COLO668 (cell line): Measurements from ENCODE around the gene NR6A1.

Source experiments
- DNase-seq: peaks from one replicate; lab custom pipeline; 2025; ENCODE audit not compliant: unreplicated experiment; lab: John Stamatoyannopoulos, UW

Gene NR6A1

DNA sequence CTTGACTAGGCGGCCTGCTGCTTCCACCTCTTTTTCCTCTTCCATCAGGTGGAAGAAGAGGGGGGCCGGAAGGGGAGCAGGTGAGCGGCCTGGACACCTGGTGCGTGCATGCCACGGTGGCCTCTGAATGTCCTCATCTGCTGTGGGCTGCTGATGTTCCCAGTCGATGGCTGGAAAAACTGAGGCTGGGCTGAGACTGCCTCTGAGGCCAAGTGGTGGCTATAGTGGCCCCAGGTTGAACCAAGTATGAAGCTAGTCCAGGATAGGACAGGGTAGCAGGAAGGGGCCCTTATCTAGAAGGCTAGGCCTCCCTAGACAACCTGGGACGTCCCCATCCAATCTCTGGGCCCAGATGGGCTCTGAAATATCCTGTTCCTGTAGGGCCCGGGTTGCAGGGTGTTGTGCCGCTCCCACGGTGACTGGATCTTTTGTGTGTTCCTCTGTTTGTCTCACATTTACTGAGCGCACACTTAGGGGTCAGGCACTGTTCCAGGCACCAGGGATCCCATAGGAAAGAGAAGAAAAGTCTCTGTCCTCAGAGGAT, 263.2 kb downstream of the NR6A1 start:
- no peak for DNase-seq

DNA sequence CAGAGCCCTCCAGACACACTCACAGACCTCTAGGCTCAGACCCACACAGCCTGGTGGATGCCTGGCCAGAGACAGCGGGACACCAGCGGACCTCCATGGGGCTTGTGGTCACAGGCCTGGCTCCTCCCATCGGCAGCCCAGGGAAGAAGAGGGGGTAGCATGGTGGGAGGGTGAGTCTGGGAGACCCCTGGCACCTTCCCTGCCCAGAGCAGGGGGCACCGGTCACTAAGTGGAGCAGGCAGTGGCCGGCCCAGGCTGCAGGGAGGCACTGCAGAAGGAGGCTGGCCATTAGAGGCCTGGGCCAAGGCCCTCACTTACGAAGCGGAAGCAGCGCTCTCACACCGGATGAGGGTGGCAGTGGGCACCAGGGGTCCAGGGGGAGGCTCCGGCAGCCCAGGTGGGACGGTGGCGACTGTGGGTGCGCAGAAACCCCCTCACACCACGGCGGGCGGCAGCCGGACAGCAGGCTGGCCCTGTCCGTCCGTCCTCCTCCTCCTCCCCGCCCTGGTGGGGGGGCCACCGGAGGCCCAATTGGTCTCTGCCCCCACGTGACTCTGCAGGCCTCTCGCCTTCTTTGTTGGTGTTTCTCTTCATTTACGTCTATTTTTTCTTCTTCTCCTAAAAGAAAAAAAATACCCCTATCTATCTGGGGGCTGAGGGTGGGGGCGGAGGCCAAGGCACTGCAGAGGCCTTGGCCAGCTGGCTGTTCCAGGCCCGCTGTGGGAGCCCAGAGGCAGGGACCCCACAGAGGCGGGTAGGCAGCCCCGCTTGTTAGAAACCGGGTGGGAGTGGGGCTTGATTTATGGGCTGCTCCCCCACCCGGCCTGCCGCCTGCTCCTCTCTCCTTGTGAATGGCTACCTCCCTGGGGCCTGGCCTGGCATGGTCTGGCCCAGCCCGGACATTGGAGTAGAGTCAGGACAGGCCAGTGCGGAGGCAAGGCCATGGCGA, 263.9 kb downstream of the NR6A1 start, which contains the start of gene NR5A1:
NR5A1 (minus strand) TSS at position 469 of the 949 bp plus-strand sequence. CDS start 4,004 bp downstream, outside the sequence.
- no peak for DNase-seq

DNA sequence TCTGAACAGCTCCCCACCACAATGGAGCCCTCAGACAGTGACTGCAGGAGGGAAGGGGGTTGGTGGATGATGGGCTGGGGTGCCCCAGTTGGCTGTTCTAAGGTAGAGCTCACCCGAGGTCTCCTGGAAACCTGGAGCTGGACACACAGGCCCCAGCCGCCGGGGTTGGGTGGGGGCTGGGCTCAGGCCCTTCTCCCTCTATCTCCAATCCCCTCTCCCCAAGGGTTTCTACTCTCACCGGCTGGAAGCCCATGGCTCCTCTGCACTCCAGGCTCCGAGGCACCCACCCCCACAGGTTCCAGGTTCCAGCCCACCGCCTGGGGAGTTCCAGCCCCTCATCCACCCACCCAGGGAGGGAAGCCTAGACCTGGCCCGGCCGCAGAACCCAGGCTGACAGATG, 264.7 kb downstream of the NR6A1 start:
- DNase-seq, result no peak

DNA sequence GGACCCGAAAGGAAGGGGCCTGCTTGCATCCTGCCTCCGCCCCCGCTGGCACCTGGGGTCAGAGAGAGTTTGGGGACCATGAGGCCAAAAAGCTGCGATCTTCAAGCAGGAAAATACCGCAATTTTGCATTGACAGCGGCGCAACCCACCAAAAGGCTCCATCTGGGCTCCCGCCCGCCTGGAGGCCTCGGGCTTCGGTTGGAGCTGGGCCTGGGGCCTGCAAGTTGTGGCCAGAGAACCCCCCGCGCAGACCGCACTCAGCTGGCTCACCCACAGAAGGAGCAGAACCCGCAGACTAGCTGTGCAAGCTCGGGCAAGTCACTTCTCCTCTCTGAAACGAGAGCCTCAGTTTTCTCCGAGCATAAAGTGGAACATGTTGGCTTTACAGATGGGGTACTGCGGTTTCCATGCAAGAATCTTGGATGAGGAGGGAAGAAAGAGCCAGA, 265.2 kb downstream of the NR6A1 start:
- no peak for DNase-seq

DNA sequence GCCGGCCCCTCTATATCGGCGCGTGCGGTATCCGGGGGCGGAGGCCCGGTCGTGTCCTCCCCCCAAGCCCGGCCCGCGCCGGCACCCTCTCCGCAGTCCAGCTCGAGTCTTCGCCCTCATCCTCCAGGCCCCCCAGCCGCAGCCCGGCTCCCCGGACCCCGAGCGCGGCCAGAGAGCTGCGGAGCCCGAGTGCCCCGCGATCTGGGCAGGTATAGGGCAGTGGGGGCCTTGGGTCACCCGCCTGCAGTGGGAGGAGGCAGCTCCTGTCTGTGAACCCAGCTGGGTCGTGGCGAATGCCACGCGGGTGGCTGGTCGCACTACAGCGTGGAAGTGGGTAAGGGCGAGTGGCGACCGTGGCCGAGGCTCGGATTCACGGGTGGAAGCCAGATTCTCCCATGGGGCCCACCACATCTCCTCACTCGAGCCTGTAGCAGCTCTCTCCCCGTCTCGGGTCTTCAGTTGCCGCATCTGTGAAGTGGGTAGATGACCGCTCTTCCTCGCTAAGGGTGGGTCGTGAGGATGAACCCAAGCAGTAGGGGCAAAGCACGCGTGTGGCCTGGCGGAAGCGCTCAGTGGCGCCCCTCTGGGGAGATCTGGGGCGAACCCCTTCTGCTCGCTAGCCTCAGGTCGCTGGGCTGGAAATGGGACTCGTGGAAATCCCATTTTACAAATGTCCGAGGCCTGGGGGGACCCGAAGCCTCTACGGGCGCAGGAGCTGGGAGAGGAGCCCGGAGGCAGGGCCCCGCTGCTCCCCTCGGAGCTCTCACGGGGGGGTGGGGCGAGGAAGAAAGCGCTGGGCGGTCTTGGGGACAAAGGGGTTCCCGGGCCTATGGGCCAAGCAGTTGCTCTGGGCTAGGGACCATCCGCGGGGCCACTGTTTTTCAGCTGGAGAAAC, 265.9 kb downstream of the NR6A1 start:
- DNase-seq, result no peak

DNA sequence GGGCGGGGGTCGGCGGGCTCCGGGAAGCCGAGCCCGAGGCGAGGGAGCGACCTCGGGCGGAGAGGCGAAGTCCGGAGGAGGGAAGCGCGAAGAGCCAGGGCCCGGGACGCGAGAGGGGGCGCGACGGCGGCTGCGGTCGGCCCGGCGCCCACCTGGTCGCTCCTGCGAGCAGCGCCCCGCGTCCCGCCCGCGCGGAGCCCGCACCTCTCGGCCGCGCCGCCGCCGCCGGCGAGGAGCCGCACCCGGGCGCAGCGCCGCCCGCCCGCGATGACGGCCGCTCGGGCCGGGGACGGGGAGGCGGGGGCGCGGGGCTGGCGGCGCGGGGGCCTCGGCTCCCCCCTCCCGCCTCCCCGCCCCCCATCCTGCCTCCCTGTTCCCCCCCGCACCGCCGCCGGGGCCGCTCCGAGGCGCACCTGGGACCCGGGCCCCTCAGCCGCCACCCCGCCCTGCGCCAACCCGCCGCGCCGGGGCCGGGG, 266.5 kb downstream of the NR6A1 start:
- DNase-seq, result no peak

DNA sequence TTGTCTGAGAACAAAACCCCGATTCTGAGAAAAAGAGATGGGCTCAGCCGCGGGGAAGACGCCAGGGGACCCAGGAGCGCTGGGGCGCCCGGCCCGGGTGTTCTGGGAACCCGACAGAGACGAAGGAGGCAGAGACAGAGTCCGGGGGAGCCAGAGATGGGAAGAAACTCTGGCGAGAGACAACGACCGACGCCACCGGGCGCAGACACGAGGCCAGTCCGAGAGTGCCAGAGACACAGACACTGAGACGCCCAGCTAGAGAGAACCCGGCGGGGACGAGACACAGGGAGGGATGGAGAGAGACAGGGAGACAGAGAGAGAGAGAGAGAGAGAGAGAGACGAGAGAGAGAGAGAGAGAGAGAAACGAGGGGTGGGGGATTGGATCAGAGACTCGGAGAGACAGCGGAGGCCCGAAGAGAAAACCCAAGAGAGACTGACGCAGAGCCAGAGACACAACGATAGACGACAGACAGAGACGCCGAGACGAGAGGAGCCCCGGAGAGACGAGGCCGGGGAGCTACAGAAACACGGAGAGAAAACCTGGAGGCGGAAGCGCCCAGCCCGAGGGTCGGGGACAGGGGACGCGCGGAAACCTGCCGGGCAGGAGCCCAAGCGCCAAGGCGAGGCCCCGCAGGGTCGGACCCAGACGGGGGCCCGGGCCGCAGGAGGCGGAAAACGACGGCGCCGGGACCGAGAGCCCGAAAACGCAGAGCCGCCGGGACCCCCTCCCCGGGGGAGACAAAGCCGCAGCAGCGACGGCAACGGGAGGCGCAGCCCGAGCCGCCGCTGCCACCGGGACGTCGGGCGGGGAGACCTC, 267.2 kb downstream of the NR6A1 start:
- DNase-seq, result no peak

DNA sequence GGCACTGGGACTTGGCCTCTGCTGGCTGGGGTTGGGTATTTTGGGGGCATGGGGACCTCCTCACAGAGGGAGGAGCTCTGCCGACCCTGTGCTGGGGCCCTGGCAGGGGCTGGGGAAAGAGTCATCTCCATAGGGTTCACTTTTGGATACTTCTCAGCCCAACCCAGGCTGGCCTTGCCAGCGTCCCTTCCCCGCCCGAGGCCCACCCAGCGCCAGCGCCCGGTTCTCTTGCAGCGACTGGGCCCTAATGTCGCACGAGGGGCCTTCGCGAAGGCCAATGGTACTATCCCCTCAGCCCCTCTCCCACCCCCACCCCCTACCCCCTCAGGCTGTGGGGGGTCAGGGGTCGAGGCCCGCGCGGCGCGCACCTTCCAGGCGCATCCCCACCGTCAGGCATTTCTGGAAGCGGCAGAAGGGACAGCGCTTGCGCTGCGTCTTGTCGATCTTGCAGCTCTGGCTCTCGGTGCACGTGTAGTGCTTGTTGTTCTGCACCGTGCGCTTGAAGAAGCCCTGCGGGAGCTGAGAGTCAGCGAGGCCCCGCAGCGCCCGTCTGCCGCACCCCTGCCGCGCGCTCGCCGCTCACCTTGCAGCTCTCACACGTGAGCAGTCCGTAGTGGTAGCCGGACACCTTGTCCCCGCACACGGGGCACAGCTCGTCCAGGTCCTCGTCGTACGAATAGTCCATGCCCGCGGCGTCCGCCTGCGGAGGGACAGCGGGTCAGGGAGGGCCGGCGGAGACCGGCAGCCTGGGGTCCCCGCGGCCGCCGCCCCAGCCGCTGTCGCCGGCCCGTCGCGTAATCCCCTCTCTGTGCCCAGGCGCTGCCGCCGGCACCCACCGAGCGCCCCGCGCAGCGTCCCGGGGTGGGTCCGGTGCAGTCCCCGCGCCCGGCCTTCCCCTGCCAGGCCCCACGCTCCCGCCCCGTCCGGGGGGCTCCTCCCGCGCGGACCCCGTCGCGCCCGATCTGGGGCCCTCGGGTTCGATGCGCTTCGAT, 268.1 kb downstream of the NR6A1 start:
- DNase-seq, result no peak

DNA sequence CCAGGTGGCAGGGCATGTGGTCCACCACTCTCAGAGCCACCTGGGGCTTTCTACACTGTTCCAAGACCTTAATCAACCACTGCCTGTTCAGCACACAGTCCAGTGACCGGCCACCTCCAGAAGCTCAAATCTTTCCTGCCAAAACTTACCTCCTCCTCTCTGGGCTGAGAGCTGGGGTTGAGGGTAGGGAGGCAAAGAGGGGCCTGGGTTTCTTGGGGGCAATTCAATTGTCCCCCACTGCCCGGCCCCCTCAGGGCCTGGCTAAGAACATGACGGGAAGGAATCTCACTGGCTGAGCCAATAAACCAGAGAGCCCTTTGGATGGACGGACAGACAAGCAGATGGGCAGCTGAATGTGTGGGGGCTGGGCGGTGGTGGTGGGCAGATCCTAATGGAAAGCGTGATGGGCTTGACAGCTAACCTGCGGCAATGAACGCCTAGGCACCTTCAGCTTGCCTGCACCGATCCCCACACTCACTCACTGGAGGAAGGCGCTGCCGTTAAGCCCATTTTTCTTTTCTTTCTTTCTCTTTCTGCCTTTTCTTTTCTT, 269.3 kb downstream of the NR6A1 start:
- no peak for DNase-seq

DNA sequence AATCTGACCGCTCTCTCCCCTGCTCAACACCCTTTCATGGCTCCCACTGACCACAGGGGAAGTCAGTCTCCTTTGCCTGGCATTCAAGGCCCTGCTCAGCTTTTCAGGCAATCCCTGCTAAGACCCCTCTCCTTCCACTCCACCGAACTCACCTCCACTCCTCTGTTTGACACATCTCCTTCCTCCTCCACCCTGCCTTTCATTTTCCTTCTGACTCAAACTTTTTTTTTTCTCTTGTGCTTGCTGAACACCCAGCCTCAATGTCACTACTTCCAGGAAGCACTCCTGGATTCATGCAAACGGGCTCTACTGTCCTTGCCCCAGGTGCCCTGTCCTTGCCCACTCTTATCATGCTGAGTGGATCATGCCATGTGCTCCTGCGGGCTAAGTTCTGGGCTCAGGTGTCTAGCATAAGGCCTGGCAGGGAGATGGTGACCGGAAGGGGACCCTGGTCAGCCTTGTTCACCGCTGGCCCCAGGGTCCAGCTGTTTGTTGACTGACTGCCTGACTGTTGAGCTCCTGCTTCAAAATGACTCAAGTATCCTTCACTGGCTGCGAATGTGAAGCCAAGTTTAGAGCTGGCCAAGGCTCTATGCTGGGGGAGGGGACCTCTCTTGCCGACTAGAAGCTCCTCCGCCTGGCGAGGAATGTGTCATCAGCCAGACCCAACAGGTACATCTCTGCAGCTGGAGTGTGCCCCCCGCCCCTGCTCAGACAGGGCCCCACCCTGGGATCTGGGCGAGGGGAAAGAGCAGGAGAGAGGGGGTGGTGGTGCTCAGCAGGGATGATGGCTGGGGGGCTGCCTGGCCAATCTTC, 270.1 kb downstream of the NR6A1 start:
- no peak for DNase-seq

GRCh38 chr9:124500028-124500795, 270.9 kb downstream of the NR6A1 start:
- no peak for DNase-seq

DNA sequence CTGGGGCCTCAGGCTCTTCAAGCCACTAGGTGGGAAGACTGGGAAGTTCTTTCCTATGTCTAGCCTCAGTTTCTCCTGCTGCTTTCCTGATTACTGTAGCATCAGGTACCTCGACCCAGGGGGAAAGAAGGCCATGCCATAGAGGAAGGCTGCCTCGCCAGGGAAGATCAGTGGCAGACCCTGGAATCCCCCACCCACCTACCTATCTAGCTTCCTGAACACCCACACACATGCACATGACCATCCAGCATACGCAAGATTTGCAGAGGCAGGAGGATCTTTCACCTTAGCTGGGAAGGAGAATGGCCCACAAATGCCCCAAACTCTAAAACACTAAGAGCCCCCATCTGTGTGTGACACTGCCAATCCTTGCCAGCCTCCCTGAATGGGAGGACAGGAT, 271.9 kb downstream of the NR6A1 start:
- DNase-seq, result no peak

DNA sequence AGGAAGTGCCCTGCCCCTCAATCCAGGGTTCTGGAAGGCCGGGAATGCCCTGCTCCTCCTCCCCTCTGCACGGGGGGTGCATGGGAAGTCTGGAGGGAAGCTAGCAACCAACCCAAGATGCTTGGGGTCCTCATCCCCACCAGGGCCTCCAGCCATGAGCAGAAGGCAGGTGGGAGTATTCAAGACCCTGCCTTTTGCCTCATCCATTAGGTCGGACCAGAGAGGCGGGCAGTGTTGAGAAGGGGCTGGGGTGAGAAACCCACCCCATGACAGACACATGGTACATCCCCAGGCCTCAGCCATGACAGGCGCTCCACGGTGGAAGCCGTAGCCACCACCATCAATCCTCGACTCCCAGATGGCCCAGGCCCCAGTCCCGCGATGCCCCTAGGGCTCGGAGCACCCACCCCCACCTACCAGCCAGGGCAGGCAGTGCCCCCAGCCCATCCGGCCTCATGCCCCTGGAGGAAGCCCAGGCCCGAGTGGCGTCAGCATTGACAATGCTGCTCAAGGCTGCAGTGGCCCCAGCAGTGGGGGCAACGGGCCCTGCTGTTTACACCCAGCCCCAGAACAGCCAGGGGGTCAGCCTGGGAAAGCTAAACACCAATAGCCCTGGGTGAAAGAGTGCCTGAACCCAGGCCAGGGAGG, 272.5 kb downstream of the NR6A1 start:
- no peak for DNase-seq

DNA sequence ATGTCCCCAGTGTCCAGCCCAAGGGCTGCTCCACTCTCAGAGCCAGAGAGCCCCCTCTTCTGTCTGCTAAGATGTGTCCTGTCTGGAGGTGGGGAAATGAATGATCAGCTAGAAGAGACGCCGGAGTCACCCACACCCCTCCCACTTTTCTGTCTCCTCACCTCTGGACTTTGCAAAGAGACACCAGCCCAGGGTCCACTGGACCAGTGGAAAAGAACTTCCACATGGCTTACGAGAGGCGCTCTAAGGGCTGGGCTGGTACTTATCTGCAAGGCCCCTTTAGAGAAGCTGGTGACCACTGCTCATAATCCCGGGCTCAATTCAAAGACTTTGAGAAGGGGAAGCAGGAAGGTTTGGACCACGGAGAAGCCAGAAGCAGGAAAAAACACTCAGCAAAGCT, 273.1 kb downstream of the NR6A1 start:
- no peak for DNase-seq

DNA sequence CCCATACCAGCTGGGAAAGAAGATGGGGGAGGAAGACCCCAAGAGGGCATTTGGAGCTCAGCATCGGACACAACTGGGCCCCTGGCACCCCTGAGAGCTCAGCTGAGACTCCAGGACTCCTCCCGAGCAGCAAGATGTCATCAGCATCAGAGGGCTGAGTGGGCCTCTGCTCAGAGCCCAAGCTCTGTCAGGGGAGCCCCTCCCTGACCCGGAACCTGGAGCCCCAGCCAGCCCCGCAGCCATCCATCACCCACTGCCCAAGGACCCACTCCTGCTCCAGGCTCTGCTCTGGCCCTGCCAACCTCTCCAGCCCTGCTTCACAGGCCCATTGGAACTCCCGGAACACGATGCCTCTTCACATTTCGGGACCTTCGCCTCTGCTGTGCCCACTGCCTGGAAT, 273.7 kb downstream of the NR6A1 start:
- DNase-seq, result no peak

DNA sequence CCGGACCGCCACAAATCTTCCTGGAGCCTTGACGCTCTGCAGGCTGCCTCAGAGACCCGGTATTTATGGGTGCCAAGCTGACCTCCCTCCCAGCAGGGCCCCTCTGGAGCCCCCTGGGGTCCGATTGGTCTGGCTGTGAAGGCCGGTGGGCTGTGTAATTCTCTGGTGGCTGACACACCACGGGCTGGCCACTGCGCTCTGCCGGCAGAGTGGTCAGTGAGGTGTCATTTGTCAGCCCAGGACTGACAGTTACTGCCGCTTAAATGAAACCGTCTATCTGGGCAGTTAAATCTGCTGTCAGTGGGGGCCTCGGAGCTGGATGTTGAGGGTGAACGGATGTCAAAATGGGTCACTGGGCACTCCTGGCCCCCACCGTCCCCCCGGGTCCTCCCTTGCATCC, 274.6 kb downstream of the NR6A1 start:
- DNase-seq, result no peak

DNA sequence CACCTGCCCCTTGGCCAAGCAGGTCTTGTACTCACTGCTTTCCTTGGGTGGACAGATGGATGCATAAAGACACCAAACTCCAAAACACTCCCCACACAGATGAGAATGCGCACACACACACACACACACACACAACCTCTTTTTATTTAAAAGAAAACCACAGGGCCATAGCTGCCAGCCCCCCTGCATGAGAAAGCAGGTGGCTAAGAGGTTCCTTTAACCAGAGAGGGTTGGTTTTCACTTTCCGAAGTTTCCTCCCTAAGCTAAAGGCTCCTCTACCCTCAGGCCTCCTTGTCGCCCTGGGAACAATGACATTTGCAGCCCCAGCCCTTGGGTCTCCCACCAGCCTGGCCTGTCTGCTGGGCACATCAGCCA, 275.0 kb downstream of the NR6A1 start:
- no peak for DNase-seq
